Stimulated activated CD4-positive, alpha-beta T cell treated with anti-CD3 and anti-CD28 coated beads, Interleukin-1b, Interleukin-23, amount 100 ng/mL, for 48 hours (primary cell): Measurements from ENCODE around the gene CNIH1.

ENCODE experiments used
- DNase-seq: peaks from one replicate; pipeline ENCODE4 v3.0.0-alpha.2; 2020

The CNIH1 gene

GRCh38 chr14:54377501-54377900 lies 63.7 kb downstream of the CNIH1 start:
- no peak for DNase-seq

- DNase-seq = no peak
Observed at GRCh38 chr14:54374117-54374884, 66.9 kb downstream of the CNIH1 start.
